Activated T-cell treated with anti-CD3 and anti-CD28 coated beads, Interleukin-2, amount 50 U/mL, for 4 hours (primary cell): Measurements from ENCODE around the gene THSD4. TPM values are rescaled to one million over a fixed set of nuclear protein-coding genes. Genes with fewer than 3 reads are reported as not detected.
"Not testable (repeated sequence)": the region's sequence is repeated elsewhere in the genome, so short reads cannot be mapped to it uniquely, and the experiment has no call there.

Source experiments
- ATAC-seq, 2 donors: fragments of 200-7000 bp; cut with Tn5 transposase; one replicate each; pipeline ENCODE4 v1.10.0; 2021
- DNase-seq: peaks from one replicate; pipeline ENCODE4 v3.0.0-alpha.2; 2020
- H3K27me3 Mint-ChIP-seq: one replicate; pipeline ENCODE4 v1.8.0; 2021; ENCODE audit warnings: low read depth, mixed read lengths
- H3K36me3 Mint-ChIP-seq: one replicate; pipeline ENCODE4 v1.8.0; 2022; ENCODE audit warnings: mixed read lengths; ENCODE audit not compliant: insufficient read depth
- H3K4me1 Mint-ChIP-seq: one replicate; pipeline ENCODE4 v1.8.0; 2021; ENCODE audit warnings: low read depth, mixed read lengths
- H3K4me3 Mint-ChIP-seq: one replicate; pipeline ENCODE4 v1.8.0; 2021; ENCODE audit warnings: mild to moderate bottlenecking, moderate library complexity, mixed read lengths
- H3K9me3 Mint-ChIP-seq: one replicate; pipeline ENCODE4 v1.8.0; 2021; ENCODE audit warnings: mixed read lengths
- total RNA-seq, 3 donors: library from RNA; stranded (reverse); gene quantifications; one replicate each; pipeline ENCODE4 v1.2.1, GENCODE V29; 2021

Gene THSD4
- total RNA-seq, 3 donors from 2014 or later, result 0.08 to 0.16 (median 0.11) TPM

- Mint-ChIP-seq H3K9me3 (no peaks in the 10 kb centered on the region), H3K4me1 (no peaks in the 10 kb centered on the region), H3K36me3 (no peaks in the 10 kb centered on the region), H3K27me3 (no peaks in the 10 kb centered on the region), H3K4me3 (no peak overlapping the region)
- no peak for DNase-seq
- no peak for ATAC-seq
Measured at GRCh38 chr15:71306538-71306937, 191.3 kb downstream of the THSD4 start.

GRCh38 chr15:71312194-71312708 is 197.0 kb downstream of the THSD4 start:
- H3K27me3 Mint-ChIP-seq, result peaks cover 2% of the 10 kb centered on the region
- no peaks in the 10 kb centered on the region for H3K9me3 Mint-ChIP-seq
- H3K36me3 Mint-ChIP-seq, result no peaks in the 10 kb centered on the region
- no peak for ATAC-seq
- H3K4me1 Mint-ChIP-seq, result no peaks in the 10 kb centered on the region
- DNase-seq, result no peak
- no peak overlapping the region for H3K4me3 Mint-ChIP-seq

- DNase-seq (no peak), ATAC-seq (no peak)
- H3K9me3 Mint-ChIP-seq, result no peaks in the 10 kb centered on the region
- no peaks in the 10 kb centered on the region for H3K4me1 Mint-ChIP-seq
- H3K4me3 Mint-ChIP-seq, result no peak overlapping the region
- peaks cover 2% of the 10 kb centered on the region for H3K27me3 Mint-ChIP-seq
- no peaks in the 10 kb centered on the region for H3K36me3 Mint-ChIP-seq
Measured at GRCh38 chr15:71312731-71313460, 197.6 kb downstream of the THSD4 start.

- H3K27me3 Mint-ChIP-seq, result peaks cover 6% of the 10 kb centered on the region
- H3K4me1 Mint-ChIP-seq, result no peaks in the 10 kb centered on the region
- no peak overlapping the region for H3K4me3 Mint-ChIP-seq
- H3K36me3 Mint-ChIP-seq, result no peaks in the 10 kb centered on the region
- no peaks in the 10 kb centered on the region for H3K9me3 Mint-ChIP-seq
- ATAC-seq (no peak), DNase-seq (no peak)
Measured at GRCh38 chr15:71313806-71314205, 198.5 kb downstream of the THSD4 start.

- H3K9me3 Mint-ChIP-seq, result no peaks in the 10 kb centered on the region
- H3K27me3 Mint-ChIP-seq, result peaks cover 6% of the 10 kb centered on the region
- DNase-seq, result no peak
- H3K4me1 Mint-ChIP-seq, result no peaks in the 10 kb centered on the region
- ATAC-seq, result no peak
- H3K36me3 Mint-ChIP-seq, result no peaks in the 10 kb centered on the region
- H3K4me3 Mint-ChIP-seq, result no peak overlapping the region
Measured at GRCh38 chr15:71314956-71315537, 199.8 kb downstream of the THSD4 start.

GRCh38 chr15:71316911-71317310 is 201.6 kb downstream of the THSD4 start:
- H3K27me3 Mint-ChIP-seq, result peaks cover 6% of the 10 kb centered on the region
- DNase-seq, result no peak

GRCh38 chr15:71319424-71319823 is 204.2 kb downstream of the THSD4 start:
- not testable (repeated sequence) for H3K4me1 Mint-ChIP-seq, H3K36me3 Mint-ChIP-seq, H3K27me3 Mint-ChIP-seq, H3K9me3 Mint-ChIP-seq, DNase-seq, ATAC-seq, H3K4me3 Mint-ChIP-seq

More at GRCh38 chr15:71316911-71317310, 201.6 kb downstream of the THSD4 start:
- Mint-ChIP-seq H3K4me1 (no peaks in the 10 kb centered on the region), H3K4me3 (no peak overlapping the region), H3K9me3 (no peaks in the 10 kb centered on the region), H3K36me3 (no peaks in the 10 kb centered on the region)
- no peak for ATAC-seq

- Mint-ChIP-seq H3K4me1 (no peaks in the 10 kb centered on the region), H3K36me3 (no peaks in the 10 kb centered on the region), H3K4me3 (no peak overlapping the region), H3K27me3 (peaks cover 9% of the 10 kb centered on the region), H3K9me3 (no peaks in the 10 kb centered on the region)
- ATAC-seq (no peak), DNase-seq (no peak)
Measured at GRCh38 chr15:71319935-71320334, 204.7 kb downstream of the THSD4 start.

GRCh38 chr15:71323082-71323481 is 207.8 kb downstream of the THSD4 start:
- ATAC-seq (no peak), DNase-seq (no peak)
- Mint-ChIP-seq H3K36me3 (no peaks in the 10 kb centered on the region), H3K27me3 (peaks cover 7% of the 10 kb centered on the region), H3K4me1 (no peaks in the 10 kb centered on the region), H3K4me3 (no peak overlapping the region), H3K9me3 (no peaks in the 10 kb centered on the region)

- H3K4me1 Mint-ChIP-seq, result no peaks in the 10 kb centered on the region
- H3K4me3 Mint-ChIP-seq, result no peak overlapping the region
- no peak for DNase-seq
- H3K9me3 Mint-ChIP-seq, result no peaks in the 10 kb centered on the region
- ATAC-seq, result no peak
- no peaks in the 10 kb centered on the region for H3K36me3 Mint-ChIP-seq
- H3K27me3 Mint-ChIP-seq, result peaks cover 4% of the 10 kb centered on the region
Measured at GRCh38 chr15:71323584-71323983, 208.3 kb downstream of the THSD4 start.

GRCh38 chr15:71325481-71325880 is 210.2 kb downstream of the THSD4 start:
- Mint-ChIP-seq H3K4me1 (no peaks in the 10 kb centered on the region), H3K27me3 (peaks cover 3% of the 10 kb centered on the region), H3K4me3 (no peak overlapping the region), H3K9me3 (no peaks in the 10 kb centered on the region), H3K36me3 (no peaks in the 10 kb centered on the region)
- DNase-seq, result no peak
- ATAC-seq, result no peak

- no peak overlapping the region for H3K4me3 Mint-ChIP-seq
- H3K27me3 Mint-ChIP-seq, result peaks cover 3% of the 10 kb centered on the region
- no peaks in the 10 kb centered on the region for H3K4me1 Mint-ChIP-seq
- no peaks in the 10 kb centered on the region for H3K36me3 Mint-ChIP-seq
- H3K9me3 Mint-ChIP-seq, result no peaks in the 10 kb centered on the region
- ATAC-seq (no peak), DNase-seq (no peak)
Measured at GRCh38 chr15:71328453-71328852, 213.2 kb downstream of the THSD4 start.

- DNase-seq (no peak), ATAC-seq (no peak)
- H3K9me3 Mint-ChIP-seq, result no peaks in the 10 kb centered on the region
- no peak overlapping the region for H3K4me3 Mint-ChIP-seq
- H3K4me1 Mint-ChIP-seq, result peaks cover 5% of the 10 kb centered on the region
- H3K27me3 Mint-ChIP-seq, result peaks cover 3% of the 10 kb centered on the region
- H3K36me3 Mint-ChIP-seq, result no peaks in the 10 kb centered on the region
Measured at GRCh38 chr15:71329041-71329440, 213.8 kb downstream of the THSD4 start.

- H3K27me3 Mint-ChIP-seq, result no peaks in the 10 kb centered on the region
- H3K4me1 Mint-ChIP-seq, result peaks cover 5% of the 10 kb centered on the region
- ATAC-seq (no peak), DNase-seq (no peak)
- H3K36me3 Mint-ChIP-seq, result no peaks in the 10 kb centered on the region
- no peak overlapping the region for H3K4me3 Mint-ChIP-seq
- H3K9me3 Mint-ChIP-seq, result no peaks in the 10 kb centered on the region
Measured at GRCh38 chr15:71329497-71330260, 214.4 kb downstream of the THSD4 start.
